ENCODE data around the gene GXYLT2.
A peak's percentile ranks its signal among the peaks of the same experiment; 100 is the strongest.

GXYLT2 gene

DNA sequence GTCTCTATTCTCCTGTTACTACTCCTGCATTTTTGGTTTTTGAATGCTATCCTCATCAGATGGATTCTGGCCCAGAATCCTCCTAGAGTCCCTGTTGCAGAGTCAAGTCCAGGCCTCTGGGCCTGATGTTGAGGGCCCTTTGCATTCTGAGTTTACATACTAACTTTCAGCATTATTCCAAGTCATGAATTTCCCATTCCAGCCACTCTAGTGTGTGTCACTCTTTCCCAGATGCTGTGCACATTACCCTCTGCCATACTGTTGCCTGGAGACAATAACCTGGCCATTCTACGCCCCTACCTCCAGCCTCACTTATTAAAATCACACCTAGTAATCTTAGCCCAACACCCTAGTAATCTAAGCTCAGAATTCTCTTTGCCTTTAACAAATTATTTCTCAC, 53.4 kb downstream of the GXYLT2 start:
- no peak for DNase-seq

DNA sequence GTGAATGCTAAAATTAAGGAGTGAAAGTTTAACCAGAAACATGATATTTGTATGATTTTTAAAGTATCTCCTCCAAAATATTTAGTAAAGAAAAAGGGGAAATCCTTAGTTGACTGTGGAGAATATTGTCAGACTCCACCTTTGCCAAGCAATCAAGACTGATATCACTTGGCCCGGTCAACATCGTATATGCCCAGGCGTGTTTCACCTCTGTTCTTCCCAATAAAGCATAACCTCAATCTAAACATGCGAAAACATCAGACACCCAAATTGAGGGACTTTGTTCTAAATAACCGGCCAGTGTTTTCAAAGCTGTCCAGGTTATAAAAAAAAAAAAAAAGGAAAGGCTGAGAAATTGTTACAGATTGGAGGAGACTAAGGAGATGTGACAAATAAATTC, 54.6 kb downstream of the GXYLT2 start:
- no peak for DNase-seq

DNA sequence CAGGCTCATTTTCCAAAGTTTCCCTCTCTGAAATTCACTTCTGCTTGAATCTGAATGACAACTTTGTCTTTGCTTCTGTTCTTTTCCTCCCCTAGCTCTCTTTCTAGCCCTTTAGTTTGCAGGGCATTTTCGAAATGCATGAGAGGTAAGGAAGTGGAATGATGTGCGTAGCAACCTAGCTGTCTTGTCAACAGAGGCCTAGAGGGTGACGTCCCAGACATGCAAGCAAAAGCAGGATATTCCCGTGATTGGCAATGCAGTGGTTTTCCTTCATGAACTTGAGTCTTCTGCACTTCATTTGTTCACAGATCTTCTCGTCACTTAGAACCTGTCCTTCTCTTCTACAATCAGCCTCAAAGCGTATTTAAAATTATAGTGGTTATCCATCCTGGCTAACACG, 56.9 kb downstream of the GXYLT2 start:
- DNase-seq: no peak

DNA sequence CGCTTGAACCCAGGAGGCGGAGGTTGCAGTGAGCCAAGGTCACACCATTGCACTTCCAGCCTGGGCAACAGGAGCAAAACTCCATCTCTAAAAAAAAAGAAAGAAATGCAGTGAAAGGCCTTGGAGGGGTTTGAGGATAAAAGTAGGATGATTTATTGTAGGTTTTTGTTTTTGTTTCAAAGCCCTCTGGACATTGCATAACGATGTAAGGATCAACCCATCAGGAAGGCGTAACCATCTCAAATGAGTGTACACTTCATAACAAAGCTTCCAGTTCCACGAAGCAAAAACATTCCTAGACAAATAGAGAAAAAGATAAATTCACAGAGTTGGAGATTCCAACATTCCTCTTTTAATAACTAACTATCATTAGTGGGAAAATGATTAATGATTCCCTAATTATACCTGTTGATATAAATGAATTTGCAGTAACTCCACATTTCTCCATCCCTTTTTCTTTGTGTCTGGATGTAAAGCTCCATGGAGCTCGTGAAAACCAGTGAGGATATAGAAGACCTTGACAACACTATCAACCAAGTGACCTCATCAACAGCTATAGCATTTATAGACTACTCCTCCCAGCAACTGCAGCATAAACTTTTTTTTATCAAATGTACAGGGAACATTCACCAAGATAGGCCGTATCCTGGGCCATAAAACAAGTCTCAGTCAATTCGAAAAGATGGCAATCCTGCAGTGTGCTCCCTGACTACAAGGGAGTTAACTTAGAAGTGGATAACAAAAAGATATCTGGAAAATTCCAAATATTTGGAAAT, 60.1 kb downstream of the GXYLT2 start:
- no peak for DNase-seq

DNA sequence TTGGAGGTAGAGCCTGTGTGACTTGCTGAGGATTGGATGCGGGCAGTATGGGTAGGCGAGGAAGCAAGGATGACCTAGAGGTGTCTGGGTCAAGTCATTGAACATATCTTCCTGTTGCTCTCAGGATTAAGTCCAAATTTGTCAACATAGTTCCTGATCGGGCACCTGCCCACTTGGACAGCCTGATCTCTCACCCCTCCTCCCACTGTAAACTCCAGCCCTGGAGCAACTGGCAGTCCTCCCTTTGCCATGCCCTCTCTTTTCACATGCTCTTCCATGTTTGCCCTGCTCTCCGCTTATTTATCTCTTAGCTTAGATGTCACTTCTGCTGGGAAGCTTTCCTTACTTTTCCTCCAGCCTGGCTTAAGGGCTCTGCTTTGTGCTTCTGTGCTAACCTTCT, 61.2 kb downstream of the GXYLT2 start:
- no peak for DNase-seq

DNA sequence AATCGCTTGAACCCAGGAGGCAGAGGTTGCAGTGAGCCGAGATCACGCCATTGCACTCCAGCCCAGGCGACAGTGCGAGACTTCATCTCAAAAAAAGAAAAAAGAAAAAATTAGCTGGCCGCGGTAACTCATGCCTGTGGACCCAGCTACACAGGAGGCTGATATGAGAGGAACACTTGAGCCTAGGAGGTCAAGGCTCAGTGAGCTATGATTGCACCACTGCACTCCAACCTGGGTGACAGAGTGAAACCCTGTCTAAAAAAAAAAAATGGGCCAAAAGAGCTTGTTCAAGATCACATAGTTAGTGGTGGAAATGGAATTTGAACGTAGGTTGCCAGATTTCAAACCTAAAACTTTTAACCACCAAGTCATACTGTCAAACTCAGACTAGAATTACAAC, 62.5 kb downstream of the GXYLT2 start:
- no peak for DNase-seq

DNA sequence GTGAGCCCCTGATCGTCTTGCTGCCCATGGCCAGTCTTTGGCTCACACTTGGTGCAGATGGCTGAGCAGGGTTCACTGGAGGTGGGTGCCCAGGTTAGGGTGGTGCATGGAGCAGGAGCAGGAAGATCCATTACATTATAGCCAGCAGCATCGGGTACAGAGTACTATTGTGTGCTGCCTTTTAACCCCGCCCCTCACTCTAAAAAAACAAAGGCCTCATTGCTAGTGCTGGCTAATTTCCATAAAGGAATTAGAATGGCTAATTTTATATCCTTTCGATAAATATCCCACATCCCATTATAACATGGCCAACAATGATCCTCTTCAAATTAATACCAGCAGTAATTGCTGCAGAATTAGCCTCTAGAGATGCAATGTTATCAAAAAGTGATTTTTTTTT, 63.0 kb downstream of the GXYLT2 start:
- no peak for DNase-seq

DNA sequence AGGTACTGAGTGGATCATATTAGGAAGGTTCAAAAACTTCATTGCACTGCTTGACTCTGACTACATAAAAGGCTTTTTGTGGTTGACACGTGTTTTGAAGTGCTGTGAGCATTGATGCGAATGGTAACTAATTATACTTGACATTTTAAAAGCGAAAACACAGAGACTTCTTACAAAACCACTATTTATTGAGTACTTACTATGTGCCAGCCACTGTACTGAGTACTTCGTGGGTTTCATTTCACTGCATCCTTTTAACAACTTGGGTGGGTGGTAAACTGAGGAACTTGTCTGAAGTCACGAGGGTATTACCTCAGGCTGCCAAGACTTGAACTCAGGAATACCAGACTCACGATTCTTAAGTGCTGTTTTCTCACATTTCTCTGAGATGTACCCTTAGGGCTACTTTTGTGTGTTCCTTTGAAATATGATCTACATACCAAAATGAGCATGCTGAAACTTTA, 63.4 kb downstream of the GXYLT2 start:
- no peak for DNase-seq

DNA sequence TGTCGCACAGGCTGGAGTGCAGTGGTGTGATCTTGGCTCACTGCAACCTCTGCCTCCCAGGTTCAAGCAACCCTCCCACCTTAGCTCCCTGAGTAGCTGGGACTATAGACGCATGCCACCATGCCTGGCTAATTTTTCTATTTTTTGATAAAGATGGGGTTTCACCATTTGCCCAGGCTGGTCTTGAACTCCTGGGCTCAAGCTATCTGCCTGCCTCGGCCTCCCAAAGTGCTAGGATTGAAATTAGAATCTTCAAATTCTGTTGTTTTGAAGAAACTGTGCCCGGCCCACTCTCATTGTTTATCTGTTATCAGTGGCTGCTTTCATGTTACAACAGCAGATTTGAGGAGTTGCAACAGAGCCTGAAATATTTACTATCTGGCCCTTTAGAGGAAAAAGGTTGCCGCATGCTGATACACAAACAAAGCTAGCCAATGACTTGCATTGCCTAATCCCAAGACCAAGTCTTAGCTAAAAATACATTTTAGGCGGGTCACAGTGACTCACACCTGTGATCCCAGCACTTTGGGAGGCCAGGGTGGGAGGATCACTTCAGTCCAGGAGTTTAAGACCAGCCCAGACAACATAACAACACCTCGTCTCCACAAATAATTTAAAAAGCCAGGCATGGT, 65.6 kb downstream of the GXYLT2 start:
- no peak for DNase-seq

DNA sequence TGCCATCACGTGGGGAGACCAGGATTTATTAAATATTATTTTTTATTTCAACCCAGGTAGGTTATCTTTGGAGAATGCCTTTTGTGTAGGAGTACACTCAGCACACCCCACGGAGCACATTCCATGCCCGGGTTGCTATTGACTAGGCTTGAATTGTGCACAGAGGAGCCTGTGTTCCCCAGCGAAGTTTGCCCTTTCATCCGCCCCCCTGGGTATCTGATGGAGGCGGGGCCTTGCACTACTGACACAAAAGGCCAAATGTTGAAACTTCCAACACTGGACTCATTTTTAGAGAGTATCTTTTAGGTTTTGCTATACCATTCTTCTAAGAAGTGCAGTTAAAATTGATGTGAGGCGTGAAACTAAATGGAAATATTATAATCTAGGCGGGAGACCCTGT, 69.5 kb downstream of the GXYLT2 start:
- no peak for DNase-seq

DNA sequence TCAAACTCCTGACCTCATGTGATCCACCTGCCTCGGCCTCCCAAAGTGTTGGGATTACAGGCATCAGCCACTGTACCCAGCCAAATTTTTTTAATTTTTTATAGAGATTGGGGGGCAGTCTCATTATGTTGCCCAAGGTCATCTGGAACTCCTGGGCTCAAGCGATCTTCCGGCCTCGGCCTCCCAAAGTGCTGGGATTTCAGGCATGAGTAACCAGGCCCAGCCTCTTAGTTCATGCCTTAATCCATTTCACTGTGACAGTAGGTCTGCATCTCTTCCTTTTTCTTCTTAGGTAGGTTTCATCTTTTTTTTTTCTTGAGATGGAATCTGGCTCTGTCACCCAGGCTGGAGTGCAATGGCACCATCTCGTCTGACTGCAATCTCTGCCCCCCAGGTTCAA, 71.5 kb downstream of the GXYLT2 start:
- DNase-seq: no peak

DNA sequence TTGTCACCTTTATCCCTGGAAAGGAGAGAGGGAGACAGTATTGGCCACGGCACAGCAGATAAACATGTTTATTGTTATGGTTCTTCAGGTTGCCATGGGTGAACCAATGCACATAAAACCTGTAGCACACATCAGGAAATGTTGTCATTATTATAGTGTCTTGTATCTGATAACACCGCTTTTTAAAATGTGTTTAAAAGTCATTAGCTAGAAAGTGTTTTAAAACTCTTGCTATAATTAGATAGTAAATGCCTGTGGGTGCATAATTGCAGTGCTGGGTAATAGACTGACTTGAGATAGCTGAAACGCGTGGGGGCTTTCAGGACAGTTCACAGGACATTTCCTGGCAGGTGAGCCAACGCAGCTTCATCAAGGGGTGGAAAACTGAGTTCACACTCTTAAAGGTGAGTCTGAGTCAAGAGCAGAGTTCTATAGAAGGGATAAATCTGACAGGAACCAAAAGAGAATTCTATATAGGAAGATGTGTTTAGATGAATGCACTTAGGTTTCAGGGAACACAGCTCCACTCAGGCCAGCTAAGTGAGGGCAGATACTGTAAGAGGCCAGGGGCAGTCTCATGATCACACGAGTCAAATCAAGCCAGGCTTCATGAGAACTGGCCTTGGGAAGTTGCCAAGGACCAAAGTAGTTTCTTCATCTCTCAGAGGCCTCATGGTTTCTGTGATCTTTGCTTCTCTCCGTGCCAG, 73.1 kb downstream of the GXYLT2 start:
- DNase-seq: peak in 1 of 2 experiments; percentile 37

DNA sequence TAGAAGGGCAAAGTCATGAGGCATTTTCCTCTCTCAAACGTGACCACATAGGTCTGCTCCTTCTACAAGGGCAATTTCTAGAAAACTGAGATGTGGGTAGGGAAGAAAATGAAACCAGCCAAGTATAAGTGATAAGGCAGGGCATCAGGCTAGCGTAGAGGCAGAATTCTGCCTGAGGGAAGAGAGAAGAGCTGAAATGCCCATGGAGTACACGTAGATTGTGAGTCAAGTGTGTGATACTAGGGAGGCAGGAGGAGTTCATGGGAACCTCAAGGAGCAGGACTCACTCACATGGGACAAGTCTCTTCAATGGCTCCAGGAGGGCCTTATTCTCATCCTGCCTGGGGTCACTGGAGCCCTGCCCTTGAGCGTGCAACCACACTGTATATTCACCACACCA, 73.9 kb downstream of the GXYLT2 start:
- no peak for DNase-seq

DNA sequence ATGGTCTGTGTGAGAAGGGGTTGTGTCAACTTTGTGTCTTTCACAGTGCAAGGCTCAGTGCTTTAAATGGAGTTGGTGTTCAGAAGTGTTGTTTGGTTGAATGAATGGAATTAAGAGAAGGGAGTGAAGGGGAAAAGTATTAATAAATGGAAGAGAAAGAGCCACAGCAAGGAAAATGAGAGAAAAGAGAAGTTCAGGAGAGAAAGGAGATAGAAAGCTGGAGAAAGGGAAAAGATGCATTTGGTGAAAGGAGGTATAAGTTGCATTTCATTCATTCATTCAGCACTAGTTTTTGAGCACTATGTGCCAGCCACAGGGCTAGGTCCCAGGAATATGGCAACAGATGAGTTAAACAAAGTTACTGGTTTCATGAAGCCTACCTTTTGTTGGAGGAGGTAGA, 74.5 kb downstream of the GXYLT2 start:
- no peak for DNase-seq

DNA sequence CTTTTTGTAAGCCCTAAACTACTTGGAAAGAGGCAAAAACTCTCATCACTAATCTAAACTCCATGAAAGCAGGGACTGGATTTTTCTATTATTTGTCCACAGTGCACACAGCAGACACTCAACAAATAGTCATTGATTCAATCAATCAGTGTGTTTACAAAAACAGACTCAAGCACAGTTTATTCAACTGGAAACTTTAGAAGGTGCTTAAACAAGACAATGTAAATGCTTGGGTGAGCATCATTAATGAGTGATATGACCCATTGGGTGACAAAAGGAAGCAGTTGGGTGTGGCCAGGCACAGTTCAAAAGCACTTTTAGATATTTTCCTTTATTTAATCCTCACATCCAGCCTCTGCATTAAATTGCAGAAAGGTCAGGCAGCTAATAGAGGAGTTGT, 76.8 kb downstream of the GXYLT2 start:
- DNase-seq: no peak

DNA sequence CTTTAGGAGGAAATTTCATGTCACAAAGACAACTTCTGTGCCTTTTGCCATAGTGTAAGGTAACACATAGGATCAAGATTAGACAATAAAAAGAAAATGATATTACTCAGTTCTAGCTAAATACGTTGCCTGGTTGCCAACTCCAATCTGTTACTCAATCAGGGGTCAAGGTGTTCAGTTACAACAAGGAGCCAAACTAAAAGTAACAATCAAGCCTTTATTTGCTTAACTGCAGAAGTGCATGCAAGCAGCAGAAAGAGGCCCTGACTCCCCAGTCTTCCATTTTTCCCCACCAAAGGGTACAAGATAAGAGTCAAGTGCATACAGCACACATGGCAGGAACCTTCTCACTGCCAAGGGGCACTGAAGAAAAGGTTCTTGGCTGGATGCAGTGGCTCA, 80.4 kb downstream of the GXYLT2 start:
- DNase-seq: no peak

DNA sequence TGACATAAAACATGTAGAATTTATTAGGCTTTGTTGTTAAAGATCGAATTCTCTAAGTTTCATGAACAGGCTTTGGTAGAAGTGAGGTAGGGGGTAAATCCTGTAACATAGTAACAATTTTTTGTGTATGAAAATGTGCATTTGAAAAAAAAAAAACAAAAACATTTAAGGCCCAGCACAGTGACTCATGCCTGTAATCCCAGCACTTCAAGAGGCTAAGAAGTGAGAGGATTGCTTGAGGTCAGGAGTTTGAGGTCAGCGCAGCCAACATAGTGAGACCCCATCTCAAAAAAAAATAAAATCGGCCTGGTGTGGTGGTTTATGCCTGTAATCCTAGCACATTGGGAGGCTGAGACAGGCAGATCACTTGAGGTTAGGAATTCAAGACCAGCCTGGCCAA, 81.9 kb downstream of the GXYLT2 start:
- DNase-seq: no peak

DNA sequence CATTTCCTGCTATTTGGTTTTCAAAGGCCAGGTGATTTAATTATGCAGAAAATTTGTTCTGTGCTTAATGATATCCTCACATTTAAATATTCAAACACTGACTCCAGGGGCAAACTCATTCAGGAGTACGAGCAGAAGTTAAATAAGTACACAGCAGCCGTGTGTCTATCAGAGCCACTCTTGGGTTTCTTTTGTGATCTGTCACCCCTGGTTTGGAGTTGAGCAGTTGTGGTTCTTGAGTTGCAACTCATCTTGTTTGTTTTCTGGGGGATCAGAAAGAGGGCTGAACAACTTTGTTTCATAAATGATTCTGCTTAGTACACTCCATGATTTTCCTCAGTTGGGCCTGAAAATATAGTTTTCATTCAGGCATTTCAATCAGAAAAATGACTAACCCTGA, 83.1 kb downstream of the GXYLT2 start:
- no peak for DNase-seq

DNA sequence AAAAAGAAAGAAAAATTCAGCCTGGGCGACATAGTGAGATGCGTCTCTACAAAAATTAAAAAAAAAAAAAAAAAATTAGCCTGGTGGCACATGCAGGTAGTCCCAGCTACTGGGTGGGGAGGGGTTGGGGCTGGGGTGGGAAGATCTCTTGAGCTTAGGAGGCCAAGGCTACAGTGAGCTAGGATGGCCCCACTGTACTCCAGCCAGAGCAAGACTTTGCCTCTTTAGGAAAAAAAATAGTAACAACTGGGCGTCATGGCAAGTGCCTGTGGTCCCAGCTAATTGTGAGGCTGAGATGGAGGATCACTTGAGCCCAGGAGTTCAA, 84.8 kb downstream of the GXYLT2 start:
- DNase-seq: no peak

DNA sequence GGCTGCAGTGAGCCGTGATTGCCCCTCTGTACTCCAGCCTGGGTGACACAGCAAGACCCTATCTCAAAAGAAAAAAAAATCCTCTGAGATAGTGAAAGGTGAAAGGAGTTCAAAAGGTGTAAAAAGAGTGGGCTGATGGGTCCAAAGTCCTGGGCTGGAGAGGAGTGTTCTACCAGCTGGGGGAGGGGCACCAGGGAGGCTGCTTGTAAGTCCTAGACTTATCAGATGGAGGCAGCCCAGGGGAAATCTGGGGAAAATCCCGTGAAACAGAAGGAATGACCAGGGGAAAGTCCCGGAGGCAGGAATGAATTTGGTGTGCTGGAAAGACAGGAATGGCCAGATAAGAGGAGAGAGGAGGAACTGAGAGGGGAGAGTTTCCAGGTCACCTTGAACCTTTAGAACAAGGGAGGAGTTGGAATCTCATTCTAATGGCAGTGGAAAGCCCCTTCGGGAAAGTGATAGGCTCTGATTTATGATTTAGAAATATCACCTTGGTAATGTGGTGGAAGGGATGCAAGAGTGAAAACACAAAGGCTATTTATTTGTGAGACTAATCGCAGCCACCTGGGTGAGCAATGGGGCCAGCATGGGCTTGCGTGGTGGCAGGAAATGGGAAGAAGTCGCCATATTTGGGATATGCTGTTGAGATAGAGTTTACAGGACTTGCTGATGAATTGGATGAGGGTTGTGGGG, 85.3 kb downstream of the GXYLT2 start:
- no peak for DNase-seq

DNA sequence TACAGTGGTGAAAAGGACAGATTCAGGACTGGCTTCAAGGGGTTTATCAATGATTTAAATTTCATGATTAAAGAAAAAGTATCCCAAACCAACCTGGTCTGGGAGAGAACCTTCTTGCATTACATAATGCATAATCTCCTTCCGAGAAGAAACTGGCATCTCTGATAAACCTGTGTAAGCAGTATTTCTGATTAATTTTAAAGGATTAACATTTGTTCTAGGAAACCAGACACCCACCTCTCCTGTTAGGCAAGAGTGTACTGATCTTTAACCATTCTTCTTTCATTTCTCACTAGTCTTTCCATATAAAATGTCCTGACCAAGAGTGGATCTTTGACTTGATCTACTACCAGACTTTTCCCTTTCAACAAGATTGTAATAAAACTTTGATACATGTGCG, 85.9 kb downstream of the GXYLT2 start:
- no peak for DNase-seq

DNA sequence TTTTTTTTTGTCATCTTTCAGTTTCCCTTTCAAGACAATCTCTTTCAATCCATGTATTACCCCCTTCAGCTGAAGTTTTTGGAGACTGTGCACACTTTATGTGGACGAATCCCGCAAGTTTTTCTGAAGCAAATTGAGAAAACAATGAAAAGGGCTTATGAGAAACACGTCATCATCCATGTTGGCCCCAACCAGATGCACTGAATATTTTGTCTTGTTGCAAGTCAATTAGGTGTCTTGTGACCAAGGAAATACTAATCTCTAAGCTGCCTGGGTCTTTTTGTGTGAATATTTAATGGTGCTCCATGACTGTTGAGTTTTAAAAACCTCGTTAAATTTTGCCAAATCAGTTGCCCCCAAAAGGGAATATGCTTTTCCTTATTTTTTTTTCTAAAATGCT, 87.1 kb downstream of the GXYLT2 start:
- no peak for DNase-seq

DNA sequence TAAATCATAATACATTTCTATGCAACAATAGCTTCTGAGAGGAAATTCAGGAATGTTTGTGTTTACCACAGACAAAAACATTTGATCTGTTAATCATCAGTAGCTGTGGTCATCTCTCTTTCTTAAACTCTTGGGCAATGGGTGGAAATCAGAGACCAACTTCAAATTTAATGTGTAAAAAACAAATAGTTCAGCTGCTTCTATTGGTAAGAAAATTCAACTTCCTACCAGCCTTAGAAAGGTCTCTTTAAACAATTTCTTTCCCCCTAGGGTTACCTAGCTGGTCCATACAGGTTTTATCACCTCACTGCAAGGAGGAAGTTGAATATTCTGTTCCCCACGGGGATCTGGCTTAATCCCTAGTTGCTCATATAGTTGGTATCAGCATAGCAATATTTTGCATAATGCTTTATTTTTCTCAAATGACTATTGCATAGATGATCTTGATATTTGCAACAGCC, 88.5 kb downstream of the GXYLT2 start:
- DNase-seq: no peak

Data from activated T-cell treated with anti-CD3 and anti-CD28 coated beads, Interleukin-2, amount 50 U/mL, for 48 hours (primary cell).